HG02588 (cell line): Measurements from ENCODE around the gene COL21A1.
"Not testable (repeated sequence)": the region's sequence is repeated elsewhere in the genome, so short reads cannot be mapped to it uniquely, and the experiment has no call there.

Experiments used
- ATAC-seq: cut with Tn5 transposase; IDR thresholded peaks from one replicate; pipeline ENCODE4 v1.9.1; 2021; ENCODE audit warnings: mild to moderate bottlenecking, moderate library complexity; ENCODE audit not compliant: unreplicated experiment

Gene COL21A1

DNA sequence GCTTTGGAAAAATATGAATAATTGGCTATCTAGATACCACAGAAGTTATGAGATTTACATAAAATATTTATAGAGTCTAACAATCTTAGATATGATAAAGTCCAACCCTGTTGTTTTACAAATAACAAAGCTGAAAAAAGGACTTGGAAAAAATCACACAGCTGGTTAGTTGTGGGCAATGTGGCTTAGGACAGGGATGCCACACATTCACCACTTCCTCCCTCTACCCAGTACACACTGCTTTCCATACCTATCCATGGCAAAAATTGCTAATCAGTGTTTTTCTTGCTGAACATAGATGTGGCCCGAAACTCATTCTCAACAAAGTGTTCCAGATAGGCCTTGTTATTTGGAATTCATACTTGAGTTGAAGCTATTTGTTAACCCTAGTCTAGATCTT lies 224.7 kb downstream of the COL21A1 start:
- ATAC-seq, result no peak

DNA sequence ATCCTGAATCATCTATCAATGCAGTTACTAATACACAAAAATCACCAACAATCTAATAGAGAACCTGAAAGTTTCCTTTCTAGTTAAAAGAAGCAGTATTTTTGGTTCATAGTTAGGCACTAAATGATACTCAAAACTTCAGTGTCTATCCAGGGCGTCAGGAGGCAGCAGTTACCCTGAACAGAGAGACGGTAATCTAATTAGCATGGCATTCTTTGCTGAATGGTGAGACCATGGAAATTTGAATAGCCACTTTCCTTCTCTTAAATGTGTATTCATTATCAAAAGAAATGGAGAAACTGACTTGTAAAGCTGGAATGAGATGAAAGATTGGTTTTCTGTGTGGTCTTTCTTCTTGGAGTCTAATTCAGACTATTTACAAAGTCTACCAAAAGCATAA lies 225.4 kb downstream of the COL21A1 start:
- ATAC-seq, result no peak

DNA sequence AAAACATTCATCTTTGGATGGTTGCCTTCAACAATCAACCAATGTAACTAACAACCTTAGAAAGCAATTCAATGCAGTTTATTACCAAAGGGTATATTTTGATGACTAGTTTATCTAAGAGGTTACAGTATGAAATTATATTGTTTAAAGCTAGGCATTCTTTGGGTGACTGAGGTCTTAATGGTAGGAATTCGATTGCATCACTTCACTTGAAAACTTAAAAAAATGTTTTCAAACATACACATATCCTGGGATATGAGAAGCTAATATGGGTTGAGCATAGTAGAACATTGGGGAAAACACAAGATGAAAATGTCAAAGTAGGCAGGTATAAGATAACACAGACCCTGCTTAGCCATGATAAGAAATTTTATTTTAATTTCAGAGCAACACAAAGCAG lies 227.4 kb downstream of the COL21A1 start:
- no peak for ATAC-seq

DNA sequence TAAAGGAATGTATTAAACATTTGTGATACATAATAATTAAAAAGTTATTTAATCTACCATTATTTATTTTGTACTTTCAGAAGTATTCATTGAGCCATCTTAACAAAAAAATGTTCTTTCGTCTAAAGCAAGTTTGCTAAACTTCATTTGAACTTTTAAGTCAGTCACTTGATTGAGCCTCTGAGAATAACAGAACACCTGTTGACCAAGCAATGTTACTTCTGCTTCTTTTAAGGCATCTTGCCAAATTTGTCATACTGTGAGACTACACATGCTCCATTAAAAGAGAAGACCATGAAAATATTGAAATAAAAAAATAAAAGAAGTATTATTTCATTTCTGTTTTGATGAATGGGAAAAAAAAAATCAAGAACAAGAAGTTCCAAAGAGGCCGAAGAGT lies 230.2 kb downstream of the COL21A1 start:
- ATAC-seq, result no peak

DNA sequence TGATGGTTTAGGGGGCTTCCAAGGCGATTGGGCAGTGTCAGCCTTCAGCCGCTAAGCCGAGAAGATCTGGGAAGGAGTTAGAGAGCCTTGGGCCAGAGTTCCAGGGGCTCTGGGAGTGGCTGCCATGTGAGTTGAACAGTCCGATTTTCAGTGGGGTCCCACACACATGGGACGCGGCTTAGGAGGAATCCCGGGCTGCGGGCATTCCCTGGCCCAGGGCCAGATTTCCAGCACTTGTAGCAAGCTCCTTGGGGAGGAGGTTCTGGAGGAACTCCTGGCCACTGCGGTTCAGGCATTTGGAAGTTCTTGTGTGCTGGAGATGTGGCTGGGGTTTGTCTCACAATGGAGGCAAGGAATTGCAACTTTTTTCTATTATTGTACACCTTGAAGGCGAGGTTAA lies 233.3 kb downstream of the COL21A1 start:
- ATAC-seq, result not testable (repeated sequence)

DNA sequence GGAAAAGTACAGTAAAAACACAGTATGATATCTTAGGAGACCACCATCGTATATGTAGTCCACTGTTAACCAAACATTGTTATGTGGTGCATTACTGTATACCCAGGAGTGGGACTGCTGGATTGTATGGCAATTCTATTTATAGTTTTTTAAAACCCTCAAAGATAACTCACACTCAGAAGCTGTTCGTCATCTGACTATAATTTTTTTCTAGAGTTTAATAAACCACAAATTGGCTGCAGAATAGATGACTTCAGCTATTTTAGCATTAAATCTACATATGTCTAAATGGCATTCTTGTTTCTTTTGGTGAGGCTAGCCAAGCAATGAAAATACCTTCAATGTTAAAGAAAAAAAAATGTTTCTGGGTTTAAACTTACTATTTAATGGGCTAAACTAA lies 237.7 kb downstream of the COL21A1 start:
- no peak for ATAC-seq
